Progenitor cell of endocrine pancreas (in vitro differentiated cells): ENCODE data around the gene ADAMTSL4. TPM values are rescaled to one million over a fixed set of nuclear protein-coding genes. Genes with fewer than 3 reads are reported as not detected.

ENCODE experiments used
- DNase-seq: peaks from one replicate; pipeline ENCODE4 v3.0.0; 2021; ENCODE audit warnings: low spot score; ENCODE audit not compliant: unreplicated experiment
- H3K27ac Mint-ChIP-seq: 2 replicates; pipeline ENCODE4 v1.8.0; 2021; ENCODE audit warnings: mild to moderate bottlenecking, moderate library complexity, mixed read lengths
- H3K27me3 Mint-ChIP-seq: 2 replicates; pipeline ENCODE4 v1.8.0; 2021; ENCODE audit warnings: mixed read lengths
- H3K36me3 Mint-ChIP-seq: 2 replicates; pipeline ENCODE4 v1.8.0; 2022; ENCODE audit warnings: mixed read lengths; ENCODE audit not compliant: insufficient read depth
- H3K4me1 Mint-ChIP-seq: 2 replicates; pipeline ENCODE4 v1.8.0; 2021; ENCODE audit warnings: low read depth, mixed read lengths
- H3K4me3 Mint-ChIP-seq: 2 replicates; pipeline ENCODE4 v1.8.0; 2021; ENCODE audit warnings: low read depth, mild to moderate bottlenecking, moderate library complexity, mixed read lengths
- H3K9me3 Mint-ChIP-seq: 2 replicates; pipeline ENCODE4 v1.8.0; 2021; ENCODE audit warnings: low read depth, mixed read lengths
- CTCF ChIP-seq: fragments of 200-600 bp; sonication (generic); IDR thresholded peaks from one replicate; pipeline ENCODE4 v1.5.0; 2021; ENCODE audit warnings: antibody characterized with exemption, mild to moderate bottlenecking; ENCODE audit not compliant: unreplicated experiment
- total RNA-seq: library from RNA; stranded (reverse); gene quantifications from 2 replicates; pipeline ENCODE4 v1.2.1, GENCODE V29; 2021

ADAMTSL4 gene
- total RNA-seq, 1 donor from 2014 or later = 5.5 TPM

- peaks cover 7% of the 10 kb centered on the region for H3K4me1 Mint-ChIP-seq
- peaks cover 17% of the 10 kb centered on the region for H3K27me3 Mint-ChIP-seq
- no peaks in the 10 kb centered on the region for H3K9me3 Mint-ChIP-seq
- no peak for TF ChIP-seq CTCF
- DNase-seq = no peak
- no peaks in the 10 kb centered on the region for H3K36me3 Mint-ChIP-seq
- H3K27ac Mint-ChIP-seq = peak overlapping the region; percentile 67
- H3K4me3 Mint-ChIP-seq = no peak overlapping the region
Measured at GRCh38 chr1:150550222-150551050, 1.2 kb downstream of the ADAMTSL4 start.

GRCh38 chr1:150551051-150551783 lies 2.0 kb downstream of the ADAMTSL4 start:
- peaks cover 6% of the 10 kb centered on the region for H3K4me1 Mint-ChIP-seq
- H3K27ac Mint-ChIP-seq = no peak overlapping the region
- no peak overlapping the region for H3K4me3 Mint-ChIP-seq
- DNase-seq = no peak
- no peaks in the 10 kb centered on the region for H3K9me3 Mint-ChIP-seq
- no peak for TF ChIP-seq CTCF
- H3K36me3 Mint-ChIP-seq = no peaks in the 10 kb centered on the region
- H3K27me3 Mint-ChIP-seq = peaks cover 17% of the 10 kb centered on the region

- Mint-ChIP-seq H3K27ac (no peak overlapping the region), H3K4me1 (peaks cover 5% of the 10 kb centered on the region), H3K4me3 (no peak overlapping the region), H3K27me3 (peaks cover 17% of the 10 kb centered on the region), H3K9me3 (no peaks in the 10 kb centered on the region), H3K36me3 (no peaks in the 10 kb centered on the region)
- no peak for TF ChIP-seq CTCF
- DNase-seq = no peak
Measured at GRCh38 chr1:150551784-150552127, 2.5 kb downstream of the ADAMTSL4 start.

GRCh38 chr1:150552128-150552910 lies 3.1 kb downstream of the ADAMTSL4 start:
- DNase-seq = no peak
- TF ChIP-seq CTCF = no peak

GRCh38 chr1:150552911-150553289 lies 3.7 kb downstream of the ADAMTSL4 start:
- Mint-ChIP-seq H3K36me3 (no peaks in the 10 kb centered on the region), H3K4me1 (peaks cover 5% of the 10 kb centered on the region), H3K4me3 (no peak overlapping the region), H3K27ac (no peak overlapping the region), H3K9me3 (no peaks in the 10 kb centered on the region), H3K27me3 (peaks cover 17% of the 10 kb centered on the region)
- no peak for TF ChIP-seq CTCF
- DNase-seq = no peak

More at GRCh38 chr1:150552128-150552910, 3.1 kb downstream of the ADAMTSL4 start:
- no peaks in the 10 kb centered on the region for H3K36me3 Mint-ChIP-seq
- peaks cover 17% of the 10 kb centered on the region for H3K27me3 Mint-ChIP-seq
- peaks cover 5% of the 10 kb centered on the region for H3K4me1 Mint-ChIP-seq
- H3K9me3 Mint-ChIP-seq = no peaks in the 10 kb centered on the region
- no peak overlapping the region for H3K27ac Mint-ChIP-seq
- H3K4me3 Mint-ChIP-seq = no peak overlapping the region
